Activated CD4-positive, alpha-beta T cell treated with anti-CD3 and anti-CD28 coated beads for 1 hour (primary cell): ENCODE results near the gene PRSS2.
"Not testable (repeated sequence)": the region's sequence is repeated elsewhere in the genome, so short reads cannot be mapped to it uniquely, and the experiment has no call there.

Experiments
- DNase-seq: peaks from one replicate; pipeline ENCODE4 v3.0.0-alpha.2; 2020

Gene PRSS2

GRCh38 chr7:142770661-142771352 is at the start of gene PRSS2:
Gene PRSS2 (plus strand): TSS chr7:142770970. CDS start chr7:142770983, 13 bp downstream.
- DNase-seq: no peak

GRCh38 chr7:142720986-142721385 is 49.8 kb upstream of the PRSS2 start:
- DNase-seq: no peak

- no peak for DNase-seq
Measured at GRCh38 chr7:142722248-142722794, 48.4 kb upstream of the PRSS2 start.

DNA sequence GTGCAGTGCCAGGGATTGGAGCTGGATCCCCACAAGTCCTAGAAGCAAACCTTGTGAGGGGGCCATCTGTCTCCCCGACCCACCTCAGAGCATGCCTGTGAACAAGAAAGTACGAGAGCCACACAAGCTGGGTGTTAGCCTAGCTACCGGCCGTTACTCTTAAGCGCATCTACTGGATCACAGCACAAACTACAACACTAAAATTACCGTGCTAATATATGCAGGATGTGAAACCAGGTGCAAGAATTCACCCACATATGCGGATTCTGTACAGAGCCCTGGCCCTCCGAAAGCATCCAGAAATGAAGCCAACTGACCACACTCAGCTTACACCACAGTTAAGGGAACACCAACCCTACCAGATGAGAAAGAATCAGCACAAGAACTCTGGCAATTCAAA is 37.5 kb upstream of the PRSS2 start:
- DNase-seq: no peak

- DNase-seq: no peak
Measured at GRCh38 chr7:142739923-142740492, 30.8 kb upstream of the PRSS2 start.

DNA sequence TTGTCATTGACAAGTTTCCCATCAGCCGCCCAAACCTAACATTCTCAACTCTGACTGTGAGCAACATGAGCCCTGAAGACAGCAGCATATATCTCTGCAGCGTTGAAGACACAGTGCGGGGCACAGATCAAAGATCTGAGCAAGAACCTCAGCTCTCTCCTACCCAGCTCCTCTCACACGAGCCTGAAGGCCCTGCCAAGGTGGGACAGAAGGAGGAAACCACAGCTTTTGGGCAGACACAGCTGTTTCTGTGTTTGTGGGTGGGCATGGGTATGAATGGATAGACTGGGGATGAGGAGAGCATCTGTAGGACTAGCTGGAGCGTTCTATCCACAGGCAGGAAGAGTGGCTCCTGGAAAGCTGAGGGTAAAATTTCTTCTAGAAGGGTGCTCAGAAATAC is 30.0 kb upstream of the PRSS2 start:
- no peak for DNase-seq

GRCh38 chr7:142741932-142742331 is 28.8 kb upstream of the PRSS2 start:
- not testable (repeated sequence) for DNase-seq

GRCh38 chr7:142745091-142745635 is 25.6 kb upstream of the PRSS2 start:
- DNase-seq: no peak

- DNase-seq: no peak
Measured at GRCh38 chr7:142745745-142746144, 25.0 kb upstream of the PRSS2 start.

- DNase-seq: no peak
Measured at GRCh38 chr7:142746264-142746663, 24.5 kb upstream of the PRSS2 start.

- not testable (repeated sequence) for DNase-seq
Measured at GRCh38 chr7:142748410-142748809, 22.4 kb upstream of the PRSS2 start.

DNA sequence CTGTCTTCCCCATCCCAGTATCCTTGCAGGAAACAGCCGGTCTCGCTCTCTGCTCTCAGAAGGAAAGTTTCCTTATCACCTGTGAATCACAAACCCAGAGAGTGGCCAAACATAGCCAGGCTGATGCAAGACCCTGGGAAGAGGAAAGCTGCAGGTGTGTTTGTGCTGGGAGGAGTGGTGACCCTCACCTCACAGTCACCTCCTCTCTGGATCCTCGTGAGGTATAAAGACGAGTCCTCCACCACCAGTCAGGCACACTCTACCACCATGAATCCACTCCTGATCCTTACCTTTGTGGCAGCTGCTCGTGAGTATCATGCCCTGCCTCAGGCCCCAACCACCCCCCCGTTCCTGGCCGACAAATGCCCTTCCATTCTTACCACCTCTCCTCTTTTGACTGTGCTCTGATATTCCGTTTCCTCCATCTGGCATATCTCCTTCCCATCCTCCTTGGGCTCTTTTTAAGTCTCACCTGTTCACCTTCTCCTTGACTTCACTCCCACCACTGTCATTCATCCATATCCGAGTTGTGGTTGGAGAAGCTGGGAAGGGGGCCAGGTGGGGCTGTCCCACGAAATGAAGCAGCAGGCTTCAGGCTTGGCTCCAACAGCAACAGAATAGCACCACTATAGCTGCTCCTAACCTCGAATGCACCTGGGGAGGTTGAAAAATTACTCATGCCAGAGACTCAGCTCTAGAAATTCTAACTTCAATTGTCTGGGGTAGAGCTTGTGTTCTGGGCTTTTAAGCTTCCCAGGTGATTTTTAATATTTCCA is 21.4 kb upstream of the PRSS2 start, which contains the start of gene PRSS1:
PRSS1 (plus strand) TSS at position 255 of the 776 bp plus-strand sequence; CDS start at position 268, 13 bp downstream.
- DNase-seq: no peak

DNA sequence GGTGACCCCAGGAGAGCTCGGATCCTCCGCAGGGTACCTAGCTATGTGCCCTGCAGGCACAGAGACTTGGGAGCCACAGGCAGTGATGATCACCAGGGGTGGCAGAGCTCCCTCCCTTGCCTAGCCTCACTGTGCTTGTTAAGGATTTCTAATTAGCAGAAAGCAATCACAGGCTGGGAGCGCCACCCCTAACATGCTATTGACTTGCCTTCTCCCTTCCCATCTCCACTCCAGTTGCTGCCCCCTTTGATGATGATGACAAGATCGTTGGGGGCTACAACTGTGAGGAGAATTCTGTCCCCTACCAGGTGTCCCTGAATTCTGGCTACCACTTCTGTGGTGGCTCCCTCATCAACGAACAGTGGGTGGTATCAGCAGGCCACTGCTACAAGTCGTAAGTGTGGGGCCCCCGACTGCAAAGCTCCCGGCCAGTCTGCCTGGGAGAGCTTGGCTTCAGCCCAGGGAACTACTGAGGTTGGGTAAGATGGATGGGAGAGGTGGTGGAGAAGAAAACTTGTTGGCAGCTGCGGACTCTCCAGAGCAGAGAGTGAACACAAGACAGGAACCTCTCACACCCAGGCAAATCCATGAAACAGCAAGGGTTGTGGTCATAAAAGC is 20.3 kb upstream of the PRSS2 start:
- no peak for DNase-seq

DNA sequence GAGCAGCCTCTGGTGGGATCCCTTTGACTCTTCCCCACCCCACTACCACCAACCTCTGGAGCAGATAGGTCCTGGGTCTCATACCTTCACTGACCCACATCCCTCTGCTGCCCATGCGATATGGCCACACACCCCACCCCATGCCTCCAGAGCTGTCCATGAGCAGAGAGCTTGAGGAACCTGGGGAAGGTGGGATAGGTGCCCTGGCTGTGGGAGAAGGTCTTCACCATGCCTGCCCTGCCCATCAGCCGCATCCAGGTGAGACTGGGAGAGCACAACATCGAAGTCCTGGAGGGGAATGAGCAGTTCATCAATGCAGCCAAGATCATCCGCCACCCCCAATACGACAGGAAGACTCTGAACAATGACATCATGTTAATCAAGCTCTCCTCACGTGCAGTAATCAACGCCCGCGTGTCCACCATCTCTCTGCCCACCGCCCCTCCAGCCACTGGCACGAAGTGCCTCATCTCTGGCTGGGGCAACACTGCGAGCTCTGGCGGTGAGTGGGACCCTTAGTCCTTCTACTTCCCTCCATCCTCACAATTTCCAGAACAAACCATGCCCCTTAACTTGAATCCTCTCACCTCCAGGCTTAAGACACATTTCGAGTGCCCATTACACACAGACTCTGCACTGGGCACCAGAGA is 19.1 kb upstream of the PRSS2 start:
- DNase-seq: not testable (repeated sequence)

DNA sequence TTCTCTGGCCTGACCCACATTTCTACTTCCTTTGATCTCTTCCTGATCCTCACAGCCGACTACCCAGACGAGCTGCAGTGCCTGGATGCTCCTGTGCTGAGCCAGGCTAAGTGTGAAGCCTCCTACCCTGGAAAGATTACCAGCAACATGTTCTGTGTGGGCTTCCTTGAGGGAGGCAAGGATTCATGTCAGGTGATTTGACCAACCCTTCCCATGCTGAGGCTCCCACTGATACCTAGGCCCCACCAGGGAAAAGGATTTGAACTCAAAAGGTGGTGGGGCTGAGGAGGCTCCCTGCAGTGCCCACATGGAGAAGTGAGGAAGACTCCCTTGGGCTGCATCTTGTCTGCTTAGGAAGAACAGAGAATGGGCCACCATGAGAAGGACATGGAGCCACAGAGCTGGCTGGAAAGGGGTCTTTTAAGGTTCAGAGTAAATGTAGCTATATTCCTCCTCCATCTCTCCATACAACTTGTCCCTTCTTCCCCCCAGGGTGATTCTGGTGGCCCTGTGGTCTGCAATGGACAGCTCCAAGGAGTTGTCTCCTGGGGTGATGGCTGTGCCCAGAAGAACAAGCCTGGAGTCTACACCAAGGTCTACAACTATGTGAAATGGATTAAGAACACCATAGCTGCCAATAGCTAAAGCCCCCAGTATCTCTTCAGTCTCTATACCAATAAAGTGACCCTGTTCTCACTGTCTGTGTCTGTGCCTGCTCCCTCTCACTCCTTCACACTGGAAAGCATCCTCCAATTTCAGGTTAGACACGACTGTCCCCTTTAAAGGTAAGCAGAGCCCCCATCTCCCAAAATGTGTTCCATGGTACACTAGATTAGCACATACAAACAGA is 18.2 kb upstream of the PRSS2 start:
- no peak for DNase-seq

- no peak for DNase-seq
Measured at GRCh38 chr7:142753366-142753765, 17.4 kb upstream of the PRSS2 start.

DNA sequence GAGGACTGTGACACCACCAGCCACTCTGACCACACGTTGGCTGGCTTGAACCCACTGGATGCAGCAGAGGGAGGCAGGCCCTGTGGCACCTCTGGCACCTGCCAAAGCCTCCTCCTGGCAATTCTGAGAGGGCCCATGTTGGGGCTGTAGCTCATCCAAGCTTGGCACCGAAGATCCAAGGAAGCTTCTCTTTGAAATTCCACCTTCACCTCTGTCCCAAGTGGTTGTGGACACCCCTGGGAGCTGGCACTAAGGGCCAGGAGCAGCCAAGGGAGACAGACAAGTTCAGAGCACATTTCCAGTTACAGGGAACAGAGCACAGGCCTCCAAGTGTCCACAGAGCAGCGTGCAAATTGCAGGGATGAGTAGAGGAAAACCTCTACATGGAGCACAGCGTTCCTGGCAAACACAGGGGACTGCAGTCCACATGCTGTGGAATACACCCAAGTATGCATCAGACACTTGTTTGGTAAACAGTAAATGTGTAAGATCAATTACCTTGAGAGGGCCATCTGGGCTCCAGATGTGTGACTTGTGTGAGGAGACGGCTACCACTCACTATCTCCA is 16.8 kb upstream of the PRSS2 start:
- DNase-seq: not testable (repeated sequence)

DNA sequence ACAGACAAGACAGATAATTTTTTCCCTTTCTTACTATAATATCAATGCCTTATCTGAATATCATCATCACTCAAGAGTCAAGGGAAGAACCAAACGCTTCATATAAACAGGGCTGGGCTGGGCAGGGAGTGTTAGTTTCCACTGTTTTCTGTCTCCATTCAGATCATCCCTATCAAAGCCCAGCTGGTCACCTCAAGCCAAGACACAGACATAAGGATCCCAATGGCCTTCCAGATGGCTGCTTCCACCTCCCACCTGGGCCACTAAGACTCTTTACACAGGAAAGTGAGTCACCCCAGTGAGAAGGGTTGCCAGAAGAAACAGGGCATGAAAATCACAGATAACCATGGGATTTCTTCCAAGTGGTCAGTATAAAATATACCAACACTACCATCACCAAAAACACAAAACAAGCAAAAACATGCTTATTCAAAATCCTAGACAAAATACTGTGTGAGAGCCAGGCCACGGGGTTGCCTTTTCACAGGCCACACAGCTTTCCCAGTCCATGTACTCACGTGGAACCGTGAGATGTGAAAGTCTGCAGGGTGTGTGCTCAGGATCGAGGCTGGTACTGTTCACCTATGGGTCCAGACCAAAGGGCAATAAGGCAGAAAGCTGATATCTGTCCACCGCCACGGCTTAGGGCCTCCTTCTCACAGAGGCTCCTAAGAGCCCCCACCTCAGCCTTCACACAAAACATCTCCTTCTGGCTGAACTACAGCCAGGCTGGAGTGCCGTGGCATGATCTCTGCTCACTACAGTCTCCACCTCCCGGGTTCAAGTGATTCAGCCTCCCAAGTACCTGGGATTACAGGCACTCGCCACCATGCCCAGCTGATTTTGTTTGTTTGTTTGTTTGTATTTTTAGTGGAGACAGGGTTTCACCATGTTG is 15.8 kb upstream of the PRSS2 start:
- no peak for DNase-seq

- not testable (repeated sequence) for DNase-seq
Measured at GRCh38 chr7:142758312-142758711, 12.5 kb upstream of the PRSS2 start.

DNA sequence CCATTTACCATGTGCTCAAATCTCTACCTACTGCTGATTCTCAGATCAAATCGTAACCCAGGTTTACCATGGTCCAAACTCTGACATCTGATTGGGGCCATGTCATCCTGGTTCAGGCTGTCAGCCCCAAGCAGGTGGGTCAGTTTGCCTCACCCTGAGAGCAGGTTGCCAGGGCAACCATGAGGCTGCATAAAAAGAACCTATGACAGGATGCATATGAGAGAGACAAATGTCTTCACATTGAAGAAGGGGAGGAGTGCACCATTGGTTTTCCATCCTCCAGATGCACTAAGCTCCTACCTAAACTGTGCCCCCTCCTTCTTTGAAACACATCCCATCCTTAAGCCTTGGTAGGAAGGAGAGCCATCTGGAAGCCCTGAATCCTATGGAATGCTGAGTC is 11.3 kb upstream of the PRSS2 start:
- DNase-seq: no peak
